Stimulated activated CD8-positive, alpha-beta memory T cell treated with anti-CD3 and anti-CD28 coated beads, Interleukin-15, amount 100 ng/mL, for 48 hours (primary cell): ENCODE data around the gene TMEFF2.

Experiments
- DNase-seq, 2 donors: peaks; one replicate each; pipeline ENCODE4 v3.0.0-alpha.2; 2020; ENCODE audit warnings: low read depth in 2 of 2

The TMEFF2 gene

DNA sequence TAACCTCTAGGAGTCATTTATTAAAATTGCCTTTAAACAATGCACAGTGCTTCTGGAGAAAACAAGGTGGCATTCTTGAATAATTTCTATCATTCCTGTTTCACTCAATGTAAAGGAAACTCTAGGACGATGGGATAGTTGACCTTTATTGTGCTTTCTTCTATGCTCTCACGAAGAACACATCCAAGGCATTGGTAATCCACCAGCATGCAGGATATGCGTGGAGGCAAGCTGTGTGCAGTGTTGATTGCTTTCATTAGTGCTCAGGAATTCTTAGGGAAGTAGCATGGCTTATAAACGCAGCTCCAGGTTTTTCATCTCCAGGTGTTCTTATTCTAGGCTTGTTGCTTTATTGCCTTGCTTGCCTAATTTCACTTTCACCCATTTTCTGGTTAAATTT lies 289.4 kb downstream of the TMEFF2 start:
- no peak for DNase-seq

DNA sequence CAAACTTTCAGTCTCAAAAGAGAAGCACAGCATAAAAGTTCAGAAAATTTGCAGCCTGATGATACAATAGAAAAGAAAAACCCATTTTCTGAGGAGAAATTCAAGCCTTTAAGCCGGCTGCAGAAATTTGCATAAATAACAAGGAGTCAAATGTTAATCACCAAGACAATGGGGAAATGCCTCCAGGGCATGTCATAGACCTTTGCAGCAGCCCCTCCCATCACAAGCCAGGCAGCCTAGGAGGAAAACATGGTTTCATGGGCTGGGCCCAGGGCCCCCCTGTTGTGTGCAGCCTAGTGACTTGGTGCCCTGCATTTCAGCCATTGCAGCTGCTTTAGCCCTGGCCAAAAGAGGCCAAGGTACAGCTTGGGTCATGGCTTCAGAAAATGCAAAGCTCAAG lies 293.7 kb downstream of the TMEFF2 start:
- no peak for DNase-seq

DNA sequence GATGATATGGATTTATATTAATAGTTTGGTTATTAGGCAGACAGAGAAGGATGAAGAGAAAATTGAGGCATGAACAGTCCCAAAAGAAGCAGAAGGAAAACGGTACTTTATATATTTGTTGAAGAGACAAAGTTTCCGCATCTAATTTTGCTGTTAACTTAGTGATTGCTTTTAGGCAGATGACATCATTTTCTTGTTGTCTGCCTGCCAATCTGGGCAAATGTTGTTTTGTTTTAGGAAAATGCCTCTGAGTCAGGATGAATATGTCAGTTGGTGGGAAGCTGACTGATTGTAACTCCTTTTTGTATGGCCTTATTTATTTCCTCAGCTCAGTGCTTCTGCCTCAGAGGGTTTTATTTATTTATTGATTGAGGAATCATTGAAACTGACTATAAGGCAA lies 295.3 kb downstream of the TMEFF2 start:
- DNase-seq = no peak
